Mesodermal cell (in vitro differentiated cells): ENCODE results near the gene CHST11.
"Not testable (repeated sequence)": the region's sequence is repeated elsewhere in the genome, so short reads cannot be mapped to it uniquely, and the experiment has no call there.

Experiments used
- H3K27ac ChIP-seq: 2 replicates; pipeline ENCODE4 v1.7.0; 2013; ENCODE audit warnings: mild to moderate bottlenecking, low read depth, low read length, moderate library complexity; ENCODE audit not compliant: severe bottlenecking
- H3K36me3 ChIP-seq: 2 replicates; pipeline ENCODE4 v1.7.1; 2013; ENCODE audit warnings: mild to moderate bottlenecking, low read length, moderate library complexity; ENCODE audit not compliant: control insufficient read depth, insufficient read depth
- H3K4me1 ChIP-seq: one replicate; pipeline ENCODE4 v1.7.1; 2013; ENCODE audit warnings: mild to moderate bottlenecking, low read length; ENCODE audit not compliant: insufficient read depth, control insufficient read depth, poor library complexity, severe bottlenecking
- H3K4me3 ChIP-seq: 2 replicates; pipeline ENCODE4 v1.7.0; 2013; ENCODE audit warnings: low read length, control low read depth, mild to moderate bottlenecking; ENCODE audit not compliant: insufficient read depth, poor library complexity, severe bottlenecking; ENCODE audit errors: extremely low read depth
- H3K9me3 ChIP-seq: 2 replicates; pipeline ENCODE4 v1.7.1; 2013; ENCODE audit warnings: mild to moderate bottlenecking, low read length, moderate library complexity; ENCODE audit not compliant: control insufficient read depth
- WGBS, 2 experiments: methylation state at CpG; one replicate each; pipeline ENCODE4 v1.1.5; 2013; ENCODE audit warnings: missing lambda C conversion rate in 2 of 2; ENCODE audit not compliant: insufficient coverage in 2 of 2; 5-methylcytosine and 5-hydroxymethylcytosine counted together

Gene CHST11

GRCh38 chr12:104544836-104545235, 88.1 kb downstream of the CHST11 start:
- Histone ChIP-seq H3K4me1 (peaks cover 4% of the 10 kb centered on the region), H3K27ac (no peak overlapping the region), H3K9me3 (peaks cover 5% of the 10 kb centered on the region), H3K36me3 (no peaks in the 10 kb centered on the region), H3K4me3 (no peak overlapping the region)
- WGBS, 2 experiments = 66 to 77% methylated on average over 3 to 4 of the region's 5 CpGs

GRCh38 chr12:104546575-104546974, 89.8 kb downstream of the CHST11 start:
- peaks cover 5% of the 10 kb centered on the region for H3K9me3 ChIP-seq
- H3K36me3 ChIP-seq = no peaks in the 10 kb centered on the region
- 80 to 90% methylated on average over 3 of the region's 3 CpGs for WGBS, 2 experiments
- no peak overlapping the region for H3K4me3 ChIP-seq
- H3K4me1 ChIP-seq = no peaks in the 10 kb centered on the region
- H3K27ac ChIP-seq = no peak overlapping the region

- Histone ChIP-seq H3K27ac (no peak overlapping the region), H3K4me3 (no peak overlapping the region), H3K4me1 (no peaks in the 10 kb centered on the region), H3K36me3 (no peaks in the 10 kb centered on the region), H3K9me3 (peaks cover 5% of the 10 kb centered on the region)
- WGBS, 2 experiments = 93 to 95% methylated on average over 9 of the region's 9 CpGs
Observed at GRCh38 chr12:104547235-104547634, 90.5 kb downstream of the CHST11 start.

- Histone ChIP-seq H3K4me3 (no peak overlapping the region), H3K4me1 (no peaks in the 10 kb centered on the region), H3K36me3 (no peaks in the 10 kb centered on the region), H3K27ac (no peak overlapping the region), H3K9me3 (peaks cover 12% of the 10 kb centered on the region)
- 92 to 97% methylated on average over 7 to 9 of the region's 9 CpGs for WGBS, 2 experiments
Observed at GRCh38 chr12:104549815-104550480, 93.2 kb downstream of the CHST11 start.

GRCh38 chr12:104551313-104551931, 94.7 kb downstream of the CHST11 start:
- H3K36me3 ChIP-seq = no peaks in the 10 kb centered on the region
- H3K4me1 ChIP-seq = no peaks in the 10 kb centered on the region
- 86 to 100% methylated on average over 5 to 11 of the region's 14 CpGs for WGBS, 2 experiments
- no peak overlapping the region for H3K4me3 ChIP-seq
- peaks cover 12% of the 10 kb centered on the region for H3K9me3 ChIP-seq
- no peak overlapping the region for H3K27ac ChIP-seq

- Histone ChIP-seq H3K4me1 (no peaks in the 10 kb centered on the region), H3K36me3 (no peaks in the 10 kb centered on the region), H3K4me3 (no peak overlapping the region), H3K9me3 (peaks cover 12% of the 10 kb centered on the region), H3K27ac (no peak overlapping the region)
- 95 to 98% methylated on average over 4 of the region's 4 CpGs for WGBS, 2 experiments
Observed at GRCh38 chr12:104553421-104553820, 96.7 kb downstream of the CHST11 start.

- Histone ChIP-seq H3K36me3 (no peaks in the 10 kb centered on the region), H3K27ac (no peak overlapping the region), H3K4me1 (no peaks in the 10 kb centered on the region), H3K4me3 (no peak overlapping the region), H3K9me3 (peaks cover 12% of the 10 kb centered on the region)
- 70 to 74% methylated on average over 2 to 4 of the region's 6 CpGs for WGBS, 2 experiments
Observed at GRCh38 chr12:104555648-104556047, 98.9 kb downstream of the CHST11 start.

GRCh38 chr12:104557488-104558195, 100.9 kb downstream of the CHST11 start:
- Histone ChIP-seq H3K36me3 (no peaks in the 10 kb centered on the region), H3K27ac (no peak overlapping the region), H3K9me3 (peaks cover 12% of the 10 kb centered on the region), H3K4me1 (no peaks in the 10 kb centered on the region), H3K4me3 (no peak overlapping the region)
- 83 to 86% methylated on average over 6 to 10 of the region's 13 CpGs for WGBS, 2 experiments

- peaks cover 4% of the 10 kb centered on the region for H3K9me3 ChIP-seq
- WGBS, 2 experiments = 95 to 96% methylated on average over 2 to 4 of the region's 5 CpGs
- H3K27ac ChIP-seq = no peak overlapping the region
- H3K4me3 ChIP-seq = no peak overlapping the region
- H3K36me3 ChIP-seq = no peaks in the 10 kb centered on the region
- no peaks in the 10 kb centered on the region for H3K4me1 ChIP-seq
Observed at GRCh38 chr12:104560881-104561280, 104.1 kb downstream of the CHST11 start.

- Histone ChIP-seq H3K4me1 (no peaks in the 10 kb centered on the region), H3K27ac (no peak overlapping the region), H3K9me3 (peaks cover 7% of the 10 kb centered on the region), H3K4me3 (no peak overlapping the region), H3K36me3 (no peaks in the 10 kb centered on the region)
- WGBS, 2 experiments = 93 to 96% methylated on average over 4 of the region's 4 CpGs
Observed at GRCh38 chr12:104562763-104563162, 106.0 kb downstream of the CHST11 start.

- WGBS, 2 experiments = 97% methylated on average over 3 of the region's 3 CpGs; no CpG with 5 or more reads in 1 of the 2 experiments
- not testable (repeated sequence) for H3K36me3 ChIP-seq, H3K4me3 ChIP-seq, H3K9me3 ChIP-seq, H3K4me1 ChIP-seq, H3K27ac ChIP-seq
Observed at GRCh38 chr12:104564662-104565061, 107.9 kb downstream of the CHST11 start.
